GM18519 (cell line): Measurements from ENCODE around the gene PTPN22.
A peak's percentile ranks its signal among the peaks of the same experiment; 100 is the strongest.

Source experiments
- ATAC-seq: cut with Tn5 transposase; IDR thresholded peaks from one replicate; pipeline ENCODE4 v1.9.1; 2021; ENCODE audit warnings: mild to moderate bottlenecking, moderate library complexity; ENCODE audit not compliant: unreplicated experiment, low FRiP score

The PTPN22 gene

GRCh38 chr1:113887402-113888175 is 16.1 kb upstream of the PTPN22 start, which contains the start of gene BCL2L15:
Gene BCL2L15 (minus strand): TSS chr1:113887581. CDS start chr1:113887375, 206 bp downstream.
- no peak for ATAC-seq

GRCh38 chr1:113886417-113887401 is 15.2 kb upstream of the PTPN22 start:
- ATAC-seq = no peak

- ATAC-seq = no peak
Observed at GRCh38 chr1:113881661-113882060, 10.1 kb upstream of the PTPN22 start.

- no peak for ATAC-seq
Observed at GRCh38 chr1:113879739-113880038, 8.2 kb upstream of the PTPN22 start.

DNA sequence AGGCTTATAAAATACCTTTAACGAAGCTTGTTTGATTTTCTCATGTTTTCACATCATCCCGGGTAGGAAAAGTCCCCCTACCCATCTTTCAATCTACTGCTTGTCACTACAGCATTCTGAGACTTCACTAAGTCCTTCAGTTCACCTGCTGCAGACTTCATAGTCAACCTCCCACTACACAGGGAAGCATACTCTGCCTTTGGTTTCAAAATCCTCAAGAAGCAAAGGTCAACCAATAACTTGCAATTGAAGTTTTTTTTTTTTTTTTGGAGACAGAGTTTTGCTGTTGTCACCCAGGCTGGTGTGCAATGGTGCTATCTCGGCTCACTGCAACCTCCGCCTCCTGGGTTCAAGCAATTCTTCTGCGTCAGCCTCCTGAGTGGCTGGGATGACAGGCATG is 4.7 kb upstream of the PTPN22 start:
- ATAC-seq = no peak

GRCh38 chr1:113875714-113876113 is 4.2 kb upstream of the PTPN22 start:
- no peak for ATAC-seq

GRCh38 chr1:113874012-113874879 is 2.7 kb upstream of the PTPN22 start:
- ATAC-seq = no peak

DNA sequence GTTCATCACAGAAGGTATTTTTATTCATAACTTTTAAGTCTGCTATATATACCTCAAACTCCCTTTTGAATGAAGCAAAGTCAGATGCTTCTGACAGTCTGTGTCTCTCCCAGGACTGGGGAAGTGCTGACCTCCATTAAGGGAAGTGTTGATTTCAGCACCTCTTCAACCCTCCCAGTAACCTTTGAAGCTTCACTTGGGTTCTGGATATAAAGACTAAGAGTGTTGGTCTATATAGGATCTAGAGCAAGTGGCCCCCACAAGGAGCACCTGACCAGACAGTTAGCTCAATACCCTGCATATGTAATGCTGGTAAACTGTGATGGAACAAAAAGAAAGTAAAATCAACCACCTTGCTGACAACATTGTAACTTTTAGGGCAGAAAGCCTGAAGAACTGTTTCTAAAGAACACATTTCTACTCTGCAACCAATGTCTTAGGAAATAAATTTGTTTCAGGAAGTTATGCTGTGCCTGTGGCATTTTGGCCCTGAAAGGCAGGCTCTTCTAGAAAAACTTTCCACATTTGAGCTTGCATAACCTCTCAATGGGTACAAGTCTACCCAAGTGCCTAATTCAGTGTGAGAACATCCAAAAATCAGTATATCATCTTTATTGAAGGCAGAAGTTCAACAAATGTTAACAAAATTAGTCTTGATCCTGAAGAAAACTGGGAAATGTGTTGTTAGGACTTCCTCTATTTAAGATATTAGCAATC is 865 bp upstream of the PTPN22 start:
- ATAC-seq = no peak

DNA sequence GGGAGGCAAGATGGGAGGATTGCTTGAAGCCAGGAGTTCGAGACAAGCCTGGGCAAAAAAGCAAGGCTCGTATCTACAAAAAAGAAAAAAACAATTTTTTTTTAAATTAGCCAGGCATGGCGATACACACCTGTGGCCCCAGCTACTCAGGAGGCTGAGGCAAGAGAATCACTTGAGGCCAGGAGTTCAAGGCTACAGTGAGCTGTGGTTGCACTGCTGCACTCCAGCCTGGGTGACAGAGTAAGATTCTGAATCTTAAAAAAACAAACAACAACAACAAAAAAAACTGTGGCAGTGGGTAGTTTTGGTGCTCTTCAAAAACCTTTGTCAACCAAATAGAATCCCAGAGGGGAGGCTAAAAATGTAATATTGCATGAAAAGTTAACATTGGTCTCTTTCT is 734 bp downstream of the PTPN22 start:
- ATAC-seq = no peak

DNA sequence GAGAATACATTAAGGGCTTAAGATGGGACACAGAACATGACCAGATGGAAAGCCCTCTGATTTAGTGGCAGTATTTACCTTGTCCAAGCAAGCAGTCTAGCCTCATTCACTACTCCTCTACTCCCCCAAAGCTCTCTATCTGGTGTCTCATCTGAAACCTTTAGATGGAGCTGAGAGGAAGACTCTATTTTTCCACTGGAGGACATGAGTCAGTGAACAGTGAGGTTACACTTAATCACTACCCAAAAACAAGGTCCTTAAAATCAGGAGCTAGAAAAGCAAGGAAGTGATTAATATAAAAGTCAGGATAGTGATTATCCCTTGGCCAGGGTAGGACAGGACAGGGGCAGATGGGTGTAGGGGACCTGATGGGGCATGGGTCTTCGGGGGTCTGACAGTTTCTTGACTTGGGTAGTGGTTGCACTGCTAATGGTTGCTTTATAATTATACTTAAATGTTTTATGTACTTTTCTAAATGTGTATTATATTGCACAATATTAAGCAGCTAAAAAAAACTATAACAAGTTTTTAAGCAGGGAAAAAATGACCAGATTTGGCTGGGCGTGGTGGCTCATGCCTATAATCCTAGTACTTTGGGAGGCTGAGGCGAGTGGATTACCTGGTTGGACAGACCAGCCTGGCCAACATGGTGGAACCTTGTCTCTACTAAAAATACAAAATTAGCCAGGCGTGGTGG is 3.0 kb downstream of the PTPN22 start:
- ATAC-seq = no peak

GRCh38 chr1:113861641-113862040 is 9.9 kb downstream of the PTPN22 start:
- ATAC-seq = no peak

GRCh38 chr1:113860891-113861290 is 10.6 kb downstream of the PTPN22 start:
- ATAC-seq = no peak

- peak; percentile 84 for ATAC-seq
Observed at GRCh38 chr1:113859478-113860175, 11.9 kb downstream of the PTPN22 start.

DNA sequence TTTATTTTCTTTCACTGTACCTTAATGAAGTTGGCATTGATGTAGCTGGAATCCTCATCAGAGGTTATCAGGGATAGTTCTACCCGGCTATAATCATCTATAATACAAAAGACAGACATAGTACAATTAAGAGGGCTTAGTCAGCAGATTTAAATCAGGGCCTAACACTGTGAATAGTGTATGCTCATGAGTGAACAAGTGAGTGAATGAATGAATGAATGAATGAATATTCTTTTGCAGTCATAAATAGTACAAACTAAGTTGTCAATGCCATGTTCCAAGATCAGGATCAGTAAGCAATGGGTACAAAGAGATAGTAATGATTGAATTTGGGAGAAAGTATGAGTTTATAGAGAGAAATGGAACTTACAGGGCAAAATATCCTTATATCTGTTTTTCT is 12.5 kb downstream of the PTPN22 start:
- no peak for ATAC-seq

GRCh38 chr1:113858418-113858817 is 13.1 kb downstream of the PTPN22 start:
- no peak for ATAC-seq

DNA sequence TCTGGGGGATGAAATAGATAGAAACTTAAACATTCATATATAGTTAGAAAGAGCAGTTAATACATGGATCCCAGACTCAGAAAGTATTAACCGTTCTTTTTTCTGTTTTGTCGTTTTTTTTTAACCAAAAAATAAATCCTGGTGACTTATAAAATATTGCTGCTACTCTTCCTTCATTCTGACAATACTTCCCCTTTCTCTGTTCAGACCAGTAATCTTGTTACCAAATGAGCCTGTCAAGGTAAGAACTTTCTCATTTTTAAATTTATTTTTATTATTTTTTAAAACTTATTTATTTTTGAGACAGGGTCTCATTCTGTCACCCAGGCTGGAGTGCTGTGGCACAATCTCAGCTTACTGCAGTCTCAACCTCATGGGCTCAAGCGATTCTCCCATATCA is 13.7 kb downstream of the PTPN22 start:
- ATAC-seq = no peak

- no peak for ATAC-seq
Observed at GRCh38 chr1:113856401-113856790, 15.1 kb downstream of the PTPN22 start.

- ATAC-seq = no peak
Observed at GRCh38 chr1:113855630-113856400, 15.7 kb downstream of the PTPN22 start.
